ENCODE results near the gene ATP8B1.

ATP8B1 gene

DNA sequence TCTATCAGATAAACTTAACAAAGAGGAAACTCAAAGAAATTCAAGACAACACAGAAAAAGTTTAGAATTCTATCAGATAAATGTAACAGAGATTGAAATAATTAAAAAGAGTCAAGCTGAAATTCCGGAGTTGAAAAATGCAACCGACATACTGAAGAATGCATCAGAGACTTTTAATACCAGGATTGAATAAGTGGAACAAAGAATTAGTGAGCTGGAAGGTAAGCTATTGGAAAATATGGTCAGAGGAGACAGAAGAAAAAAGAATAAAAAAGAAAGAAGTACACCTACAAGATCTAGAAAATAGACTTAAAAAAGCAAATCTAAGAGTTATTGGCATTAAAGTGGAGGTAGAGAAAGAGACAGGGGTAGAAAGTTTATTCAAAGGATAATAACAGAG is 88.0 kb downstream of the ATP8B1 start:
- DNase-seq, result no peak

DNA sequence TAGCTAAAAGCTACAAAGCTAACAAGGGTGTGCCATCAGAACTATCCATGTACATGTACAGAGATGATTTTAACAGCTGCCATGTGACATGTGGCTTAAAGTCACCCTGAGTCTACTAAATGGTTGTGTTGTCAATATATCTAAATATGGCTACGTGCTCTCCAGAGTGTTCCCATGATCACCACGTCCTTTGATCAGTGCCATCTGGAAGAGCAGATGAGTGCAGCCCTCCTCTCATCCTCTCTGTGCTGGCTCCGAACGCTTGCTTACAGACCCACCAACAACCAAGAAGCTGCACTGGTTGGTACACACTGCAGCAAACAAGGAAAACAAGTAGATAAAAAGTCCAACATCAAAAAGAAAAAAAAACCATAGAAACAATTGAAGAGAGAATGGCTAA is 92.9 kb downstream of the ATP8B1 start:
- no peak for DNase-seq

DNA sequence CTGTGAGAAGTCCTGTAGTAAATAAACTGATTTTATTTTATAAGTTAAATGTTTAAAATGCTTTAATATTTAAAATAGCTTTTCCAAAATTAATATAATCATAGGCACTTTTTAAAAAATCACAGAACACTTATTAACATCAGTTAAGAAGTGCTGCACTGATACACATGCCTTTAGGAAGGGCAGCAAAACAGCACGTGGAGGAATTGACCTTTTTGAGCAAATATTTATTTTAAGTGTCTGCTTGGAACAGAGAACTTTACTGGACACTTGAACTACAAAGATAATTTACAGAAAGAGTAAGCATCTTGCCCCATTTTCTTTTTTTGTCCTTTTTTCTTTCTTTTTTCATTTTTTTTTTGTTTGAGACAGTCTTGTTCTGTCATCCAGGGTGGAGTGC is 93.8 kb downstream of the ATP8B1 start:
- no peak for DNase-seq

DNA sequence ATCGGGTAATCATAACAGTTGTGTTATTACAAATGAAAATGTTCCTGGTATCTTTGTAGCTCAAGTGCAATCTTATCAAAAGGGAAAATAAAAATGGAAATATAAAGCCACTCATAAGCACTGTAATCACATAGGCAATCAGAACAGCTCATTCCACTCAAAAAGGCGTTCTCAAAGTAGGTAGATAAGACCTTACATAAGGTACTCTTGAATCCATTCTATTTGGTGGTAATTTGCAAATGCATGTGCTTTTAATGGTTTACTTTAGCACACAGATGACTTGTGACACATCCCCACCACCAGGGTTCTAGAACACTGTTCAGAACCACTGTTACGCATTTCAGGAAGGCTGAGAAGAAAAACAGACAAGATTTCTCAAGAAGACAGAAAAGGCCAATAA is 94.8 kb downstream of the ATP8B1 start:
- DNase-seq, result no peak

DNA sequence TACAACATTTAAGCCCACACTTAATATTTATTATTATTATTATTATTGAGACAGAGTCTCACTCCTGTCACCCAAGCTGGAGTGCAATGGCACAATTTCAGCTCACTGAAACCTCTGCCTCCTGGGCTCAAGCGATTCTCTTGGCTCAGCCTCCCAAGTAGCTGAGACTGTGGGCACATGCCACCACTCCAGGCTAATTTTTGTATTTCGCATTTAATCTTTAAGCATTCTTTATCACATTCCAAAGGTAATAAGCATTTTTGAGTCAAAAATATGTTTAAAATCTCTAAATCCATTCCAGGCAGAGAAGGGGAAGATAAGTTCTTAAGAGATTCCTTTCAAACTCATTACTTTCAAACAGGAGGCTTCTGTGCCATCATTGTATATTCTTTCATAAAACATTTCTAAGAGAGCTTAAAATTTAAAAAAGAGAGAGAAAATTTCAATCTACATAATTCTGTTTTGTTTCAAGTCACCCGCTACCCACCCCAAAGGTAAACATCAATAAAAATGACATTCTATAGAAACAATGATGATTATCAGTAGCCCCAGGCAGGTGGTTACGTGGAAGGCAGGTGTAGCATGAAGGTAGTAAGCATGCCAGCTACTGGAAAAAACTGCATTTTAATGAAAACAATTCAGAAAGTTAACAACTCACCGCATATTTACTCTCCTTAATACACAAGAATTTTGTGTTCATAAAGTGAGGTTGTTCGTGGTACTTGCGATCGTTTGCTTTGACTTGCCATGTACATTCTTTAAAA is 97.1 kb downstream of the ATP8B1 start:
- peak; percentile 11 for DNase-seq

DNA sequence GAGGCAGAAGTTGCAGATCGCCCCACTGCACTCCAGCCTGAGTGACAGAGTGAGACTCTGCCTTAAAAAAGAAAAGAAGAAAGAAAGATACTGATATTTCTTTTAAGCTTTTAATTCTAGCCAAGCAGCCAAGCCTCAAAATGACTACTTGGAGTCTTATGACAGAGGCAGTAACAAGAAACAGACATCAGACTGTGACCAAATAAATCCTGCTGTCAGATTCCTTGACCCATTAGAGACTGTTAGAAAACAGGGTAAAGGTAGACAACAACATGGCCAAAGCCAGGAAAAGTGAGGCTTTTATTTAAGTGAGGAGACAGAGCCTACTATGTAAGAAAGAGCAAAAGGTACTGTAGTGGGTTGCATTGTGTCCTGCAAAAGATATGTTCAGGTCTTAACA is 98.1 kb downstream of the ATP8B1 start:
- DNase-seq, result no peak

DNA sequence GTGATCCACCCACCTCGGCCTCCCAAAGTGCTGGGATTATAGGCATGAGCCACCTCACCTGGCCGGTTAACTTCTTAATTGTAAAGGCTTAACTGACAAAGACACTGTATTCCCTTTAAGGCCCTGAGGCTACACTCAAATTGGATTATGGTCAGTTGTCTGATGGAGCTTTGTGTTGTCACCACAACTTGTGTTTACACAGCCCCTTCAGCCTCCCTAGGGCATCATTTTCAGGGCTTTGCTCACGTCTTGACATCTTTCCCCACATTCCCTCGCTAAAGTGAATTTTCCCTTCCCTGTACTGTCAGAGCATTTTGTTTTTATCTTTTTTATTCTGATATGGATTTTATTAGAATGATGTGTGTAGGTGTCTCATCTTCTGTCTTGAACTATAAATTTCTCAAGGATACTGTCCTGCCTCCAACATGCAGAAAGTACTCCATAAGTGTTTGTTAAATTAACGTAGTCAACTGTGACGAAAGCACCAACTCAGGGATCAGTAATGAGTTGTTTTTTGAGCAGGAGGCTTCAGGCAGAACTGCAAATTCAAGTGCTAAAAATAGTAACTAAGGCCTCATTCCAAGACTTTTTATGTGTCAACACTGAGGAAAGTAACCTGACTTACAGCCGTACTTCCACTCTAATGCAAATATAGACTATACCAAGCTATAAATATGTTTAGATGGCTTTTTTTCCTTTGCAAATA is 104.4 kb downstream of the ATP8B1 start:
- no peak for DNase-seq

DNA sequence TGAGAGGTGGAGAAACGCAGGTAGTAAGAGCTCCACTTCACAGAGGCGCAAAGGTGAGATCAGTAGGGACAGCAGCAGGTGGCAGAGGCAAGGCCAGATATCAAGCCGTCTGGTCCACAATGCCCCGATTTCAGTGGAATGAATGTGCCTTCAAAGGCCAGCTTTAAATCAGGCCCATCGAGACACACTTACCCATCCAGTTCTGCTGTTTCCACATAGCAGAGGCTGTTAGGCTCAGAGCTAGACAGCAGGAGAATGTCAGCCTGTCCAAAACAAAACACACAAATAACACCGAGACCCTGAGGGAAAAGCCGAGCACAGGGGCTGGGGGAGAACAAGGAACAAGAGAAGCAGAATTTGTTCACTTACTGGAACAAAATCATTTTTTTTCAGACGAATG is 105.7 kb downstream of the ATP8B1 start:
- DNase-seq, result no peak

DNA sequence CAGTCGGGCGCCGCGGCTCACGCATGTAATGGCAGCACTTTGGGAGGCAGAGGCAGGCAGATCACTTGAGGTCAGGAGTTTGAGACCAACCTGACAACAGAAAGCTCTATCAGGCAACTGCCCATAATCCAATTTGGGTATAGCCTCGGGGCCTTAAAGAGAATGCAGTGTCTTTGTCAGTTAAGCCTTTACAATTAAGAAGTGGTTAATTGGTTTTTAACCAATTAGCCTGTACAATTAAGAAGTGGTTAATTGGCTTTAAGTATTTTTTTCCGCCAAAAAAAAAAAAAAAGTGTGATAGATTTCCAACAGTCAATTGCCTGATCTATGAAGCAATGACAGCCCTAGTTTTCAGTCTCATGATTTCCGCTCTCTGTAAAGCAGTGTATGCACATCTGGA is 106.8 kb downstream of the ATP8B1 start:
- DNase-seq, result no peak

DNA sequence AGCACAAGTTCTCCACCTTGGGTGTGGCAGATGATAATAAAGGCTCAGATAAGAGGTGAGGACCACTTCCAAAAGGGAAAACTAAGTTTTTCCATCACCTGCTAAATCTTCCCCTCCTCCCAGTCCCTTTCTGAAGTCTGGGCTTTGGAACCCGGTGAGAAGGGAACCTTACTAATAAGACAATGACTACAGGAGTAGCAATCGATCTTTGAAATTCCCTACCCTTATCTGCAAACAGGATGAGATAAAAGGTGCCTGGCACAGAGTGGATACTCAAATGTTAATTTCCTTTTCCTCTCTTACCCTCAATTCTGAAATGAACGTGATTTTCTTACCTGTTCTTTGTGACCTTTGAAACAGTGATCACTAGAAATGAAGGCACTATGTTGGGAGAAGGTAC is 111.8 kb downstream of the ATP8B1 start:
- no peak for DNase-seq

DNA sequence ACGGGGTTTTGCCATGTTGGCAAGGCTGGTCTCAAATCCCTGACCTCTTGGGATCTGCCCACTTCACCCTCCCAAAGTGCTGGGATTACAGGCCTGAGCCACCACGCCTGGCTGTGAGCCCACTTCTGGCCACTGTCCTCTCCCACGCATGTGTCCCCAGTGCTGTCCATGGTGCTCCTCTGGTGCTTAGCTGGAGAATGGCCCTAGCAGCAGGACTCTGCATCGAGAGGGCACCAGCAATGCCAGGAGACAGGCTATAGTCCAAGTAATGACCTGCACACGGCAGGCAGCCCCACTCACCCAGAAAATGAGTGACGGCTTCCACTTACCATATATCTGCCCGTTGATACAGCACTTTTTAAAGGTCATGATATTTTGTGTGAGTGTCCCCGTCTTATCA is 115.1 kb downstream of the ATP8B1 start:
- DNase-seq, result no peak

DNA sequence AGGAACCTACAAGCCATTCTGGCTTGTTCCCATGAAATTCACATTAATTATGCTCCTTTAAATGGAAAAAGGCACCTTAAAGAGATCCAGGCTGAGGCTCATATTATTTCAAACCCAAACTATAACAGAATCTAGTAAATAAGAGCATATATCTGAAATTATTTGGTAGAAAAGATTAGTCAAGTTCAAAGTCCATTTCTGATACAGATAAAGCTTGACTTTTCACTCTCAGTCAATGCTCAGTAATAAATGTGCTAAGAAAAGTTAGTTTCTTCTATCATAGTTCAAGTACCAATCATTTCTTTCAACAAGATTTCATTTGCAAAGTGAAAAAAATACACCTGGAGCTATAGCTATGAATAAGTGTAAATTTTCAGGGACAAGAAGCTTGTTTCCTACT is 119.6 kb downstream of the ATP8B1 start:
- no peak for DNase-seq

DNA sequence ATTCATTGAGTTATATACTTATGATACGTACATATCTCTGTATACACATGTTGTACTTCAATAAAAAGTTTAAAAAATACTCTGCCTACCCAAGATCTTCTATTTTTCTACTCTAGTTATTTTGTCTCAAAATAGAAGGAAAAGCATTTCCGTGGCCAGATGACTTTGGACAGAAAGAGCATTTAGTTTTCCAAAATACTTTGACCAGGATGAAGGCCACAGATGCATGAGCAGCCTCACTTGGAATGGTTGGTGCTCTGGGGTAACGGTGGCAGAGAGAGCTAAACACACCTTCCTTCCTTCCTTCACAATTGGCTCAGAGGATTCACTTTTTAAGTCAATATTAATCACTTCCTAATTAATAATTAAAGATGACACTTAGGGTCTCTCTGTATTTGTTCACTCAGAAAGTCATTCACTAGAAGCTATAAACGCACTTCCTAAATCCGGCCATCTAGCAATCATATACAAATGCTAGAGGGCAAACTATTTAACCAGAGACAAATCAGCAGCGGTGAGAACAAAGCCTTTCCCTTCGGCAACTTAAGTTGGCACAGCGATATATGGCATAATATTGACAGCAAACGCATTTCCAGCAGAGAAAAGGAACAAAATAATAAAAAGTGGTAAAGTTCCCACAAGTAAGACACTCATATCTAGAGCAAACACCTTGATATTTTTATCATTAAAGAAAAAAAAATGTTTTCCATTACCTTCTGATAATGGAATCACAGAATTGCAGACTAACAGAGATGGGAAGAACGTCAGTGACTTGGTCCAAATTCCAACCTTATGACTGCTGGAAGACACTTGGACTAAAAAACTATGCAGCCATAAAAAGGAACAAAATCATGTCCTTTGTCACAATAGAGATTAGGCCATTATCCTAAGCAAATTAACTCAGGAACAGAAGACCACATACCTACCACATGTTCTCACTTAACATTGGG is 125.6 kb downstream of the ATP8B1 start:
- no peak for DNase-seq

DNA sequence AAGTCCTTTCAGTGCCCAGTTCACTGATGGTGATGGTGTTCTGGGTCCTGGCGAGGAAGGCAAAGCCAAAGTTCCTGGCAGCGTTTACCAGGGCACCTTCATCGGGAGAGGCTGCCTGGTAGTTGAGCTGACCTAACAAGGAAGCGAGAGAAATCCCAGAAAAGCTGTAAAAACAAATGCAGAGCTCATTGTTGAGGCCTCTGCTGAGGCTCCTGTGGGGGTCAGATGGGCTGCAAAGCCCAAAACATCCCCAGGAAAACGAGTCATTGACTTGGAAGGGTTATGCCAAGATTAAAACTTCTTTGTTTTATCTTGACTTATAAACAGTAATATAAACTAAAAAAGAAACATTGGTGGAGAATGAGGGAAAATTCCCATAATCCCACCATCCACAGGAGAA is 128.2 kb downstream of the ATP8B1 start:
- DNase-seq, result no peak

DNA sequence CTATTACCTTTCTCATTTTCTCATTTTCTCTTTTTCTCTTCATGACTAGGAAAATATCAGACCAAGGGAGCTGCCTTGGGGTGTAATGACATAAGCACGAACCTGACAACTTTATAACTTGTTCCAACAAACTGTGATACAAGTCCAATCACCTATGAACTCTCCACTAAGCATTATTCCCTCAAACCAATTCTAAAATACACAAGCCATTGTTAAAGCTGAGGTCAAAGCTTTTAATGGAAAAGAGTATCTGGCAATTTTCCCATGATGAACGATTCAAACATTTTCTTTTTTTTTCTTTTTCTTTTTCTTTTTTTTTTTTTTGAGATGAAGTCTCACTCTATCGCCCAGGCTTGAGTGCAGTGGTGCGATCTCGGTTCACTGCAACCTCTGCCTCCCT is 133.1 kb downstream of the ATP8B1 start:
- DNase-seq, result no peak

DNA sequence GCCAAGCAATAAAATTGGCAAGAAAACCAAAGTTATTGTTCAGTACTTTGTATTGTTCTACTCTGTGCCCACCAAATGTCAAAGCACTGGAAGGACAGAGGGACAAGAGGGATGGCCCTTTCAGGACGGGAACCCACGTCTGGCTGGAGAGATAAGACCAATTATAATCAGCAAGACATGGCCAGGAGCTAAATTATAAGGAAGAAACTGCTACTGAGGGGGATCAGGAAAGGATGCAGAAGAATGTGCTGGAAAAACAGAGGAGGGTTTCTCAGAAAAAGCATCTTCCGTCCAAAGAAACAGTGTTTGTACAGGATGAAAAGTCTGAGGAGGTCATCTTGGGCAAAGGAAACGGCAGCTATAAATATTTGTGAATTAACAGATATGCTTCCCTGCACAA is 135.1 kb downstream of the ATP8B1 start:
- DNase-seq, result no peak

DNA sequence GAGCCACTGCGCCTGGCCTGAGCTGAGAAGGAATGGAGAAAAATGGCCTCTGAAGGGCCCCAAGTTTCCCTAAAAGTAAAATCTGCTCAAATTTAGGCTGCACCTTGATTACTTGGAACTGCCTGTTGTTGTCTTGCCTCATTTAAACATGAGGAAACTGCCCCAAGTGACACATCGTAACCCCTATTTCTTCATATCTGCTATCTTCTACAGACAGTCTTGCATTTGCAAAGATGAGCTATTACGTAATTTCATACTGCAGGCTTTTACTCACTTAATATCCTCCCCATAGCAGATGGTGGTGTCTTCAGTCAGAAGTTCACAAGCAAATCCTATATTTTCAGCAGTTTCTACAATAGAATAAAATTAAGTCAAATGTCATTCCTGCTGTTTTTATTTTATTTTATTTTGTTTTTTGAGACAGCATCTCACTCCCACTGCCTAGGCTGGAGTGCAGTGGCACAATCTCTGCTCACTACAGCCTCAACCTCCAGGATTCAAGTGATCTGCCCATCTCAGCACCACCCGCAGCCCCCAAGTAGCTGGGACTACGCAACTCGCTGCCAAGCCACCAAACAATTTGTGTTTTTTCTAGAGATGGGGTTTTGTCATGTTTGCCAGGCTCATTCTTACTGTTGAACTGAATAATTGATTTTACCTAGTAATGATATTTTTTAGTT is 136.2 kb downstream of the ATP8B1 start:
- no peak for DNase-seq

DNA sequence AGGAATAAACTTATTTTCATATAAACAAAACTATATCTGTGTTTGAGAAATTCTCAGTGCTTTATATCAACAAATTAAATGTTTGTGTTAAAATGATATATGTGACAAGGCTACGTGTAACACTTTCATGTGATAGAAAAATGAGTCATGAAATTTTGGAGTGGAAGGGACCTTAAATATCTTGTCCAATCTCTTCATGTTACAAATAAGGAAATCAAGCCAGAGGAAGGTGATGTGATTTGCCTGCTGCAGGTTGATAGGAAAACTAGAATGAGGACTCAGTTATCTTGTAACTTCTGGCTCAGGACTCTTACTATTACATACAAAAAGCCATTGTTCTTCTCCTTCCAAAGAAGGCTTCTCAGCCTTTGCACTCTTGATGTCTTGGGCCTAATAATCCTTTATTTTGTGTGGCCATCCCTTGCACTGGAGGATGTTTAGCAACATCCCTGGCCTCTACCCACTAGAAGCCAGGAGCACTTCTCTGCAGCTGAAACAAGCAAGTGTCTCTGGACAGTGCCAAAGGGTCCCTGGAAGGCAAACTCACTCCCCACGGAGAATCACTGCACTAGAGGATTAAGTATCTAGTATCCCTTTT is 138.4 kb downstream of the ATP8B1 start:
- DNase-seq, result no peak

DNA sequence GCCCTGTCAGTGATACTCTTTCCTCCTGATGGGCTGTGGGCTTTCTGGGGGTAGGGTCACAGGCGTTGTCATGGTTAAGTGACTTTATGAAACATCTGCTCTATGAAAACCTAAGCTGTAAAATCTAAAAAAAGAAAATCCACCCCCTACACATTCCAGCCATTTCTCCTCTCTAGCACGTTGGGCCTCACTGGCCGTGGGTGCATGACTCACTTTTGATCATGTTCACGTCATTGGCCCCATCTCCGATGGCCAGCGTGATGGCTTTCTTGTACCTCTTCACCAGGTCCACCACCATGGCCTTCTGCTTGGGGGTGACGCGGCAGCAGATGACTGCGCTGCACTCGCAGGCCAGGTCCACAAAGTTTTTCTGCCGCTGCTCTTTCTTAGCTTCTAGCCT is 142.2 kb downstream of the ATP8B1 start:
- DNase-seq, result no peak

DNA sequence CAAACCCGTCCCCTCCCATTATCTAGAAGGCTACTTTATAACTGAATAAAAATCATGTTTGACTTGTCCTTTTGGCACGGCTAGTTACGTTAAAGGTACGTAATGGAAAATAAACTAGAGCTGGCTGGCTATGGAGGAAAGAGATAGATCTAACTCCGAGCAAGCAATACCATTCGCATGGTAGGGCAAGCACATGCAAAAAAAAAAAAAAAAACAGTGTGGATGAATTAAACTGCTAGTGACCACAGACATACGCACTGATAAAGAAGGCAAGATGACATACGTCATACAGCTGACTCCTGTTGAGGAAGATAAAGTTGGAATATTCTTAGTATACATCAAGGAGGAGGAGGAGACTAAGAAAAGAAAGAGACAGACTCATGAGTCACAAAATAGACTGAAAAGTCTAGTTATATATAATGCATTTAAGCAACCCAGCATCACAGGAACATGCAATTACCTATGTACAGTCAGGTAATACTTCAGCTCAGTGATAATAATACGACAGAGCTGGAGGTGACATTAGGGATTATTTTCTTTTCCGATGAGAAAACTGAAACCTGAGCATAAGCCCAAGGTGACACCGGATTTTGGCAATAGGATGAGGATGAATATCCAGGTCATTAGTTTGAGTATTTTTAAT is 143.5 kb downstream of the ATP8B1 start:
- no peak for DNase-seq

DNA sequence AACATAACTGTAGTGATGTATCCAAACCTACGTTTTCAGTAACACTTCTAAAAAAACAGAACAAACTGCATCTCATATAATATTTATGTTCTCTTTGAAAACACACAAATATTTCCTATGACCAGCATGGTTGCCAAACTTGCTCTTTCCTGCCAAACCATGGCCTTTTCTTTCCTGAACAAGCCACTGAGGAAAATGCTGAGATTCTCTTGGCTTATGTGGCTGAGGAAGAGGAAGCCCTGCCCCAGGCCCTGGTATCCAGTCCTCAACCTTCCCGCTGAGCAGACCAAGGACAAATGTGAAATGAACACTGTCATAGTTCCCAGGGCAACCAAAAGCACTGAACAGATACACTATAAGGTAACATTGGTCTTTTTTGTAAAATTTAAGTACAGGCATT is 145.6 kb downstream of the ATP8B1 start:
- DNase-seq, result no peak

DNA sequence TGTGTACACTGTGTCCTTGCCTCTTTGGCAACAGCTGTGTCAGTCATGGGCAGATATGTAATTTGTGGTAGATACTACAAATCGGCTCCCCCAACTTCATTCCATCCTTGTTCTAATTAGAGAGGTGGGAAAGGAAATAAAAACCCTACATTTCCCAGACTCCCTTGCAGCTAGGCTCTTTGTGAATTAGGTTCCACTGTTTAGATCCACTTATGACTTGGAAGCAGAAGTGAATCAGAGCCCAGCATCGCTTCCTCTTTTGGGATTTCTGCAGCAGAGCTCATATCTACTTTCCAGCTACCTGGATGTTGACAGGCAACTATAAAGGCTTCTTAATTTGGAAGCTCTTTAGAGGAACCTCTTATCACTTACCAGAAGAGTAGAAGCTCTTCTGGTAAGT is 147.4 kb downstream of the ATP8B1 start:
- no peak for DNase-seq

All from NCI-H345 (cell line).